Measurements from ENCODE around the gene ZNF511.

DNA sequence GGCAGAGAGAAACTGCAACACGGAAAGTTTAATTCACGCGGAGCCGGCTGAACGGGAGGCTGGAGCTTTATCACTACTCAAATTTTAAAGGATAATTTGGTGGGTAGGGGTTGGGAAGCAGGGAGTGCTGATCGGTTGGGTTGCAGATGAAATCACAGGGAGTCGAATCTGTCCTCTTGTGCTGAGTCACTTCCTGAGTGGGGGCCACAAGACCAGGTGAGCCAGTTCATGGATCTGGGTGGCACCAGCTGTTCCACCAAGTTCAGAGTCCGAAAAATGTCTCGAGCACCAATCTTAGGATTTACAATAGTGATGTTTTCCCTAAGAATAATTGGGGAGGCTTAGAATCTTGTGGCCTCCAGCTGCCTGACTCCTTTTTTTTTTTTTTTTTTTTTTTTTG is 34.8 kb downstream of the ZNF511 start:
- TF ChIP-seq, protein P1, sequence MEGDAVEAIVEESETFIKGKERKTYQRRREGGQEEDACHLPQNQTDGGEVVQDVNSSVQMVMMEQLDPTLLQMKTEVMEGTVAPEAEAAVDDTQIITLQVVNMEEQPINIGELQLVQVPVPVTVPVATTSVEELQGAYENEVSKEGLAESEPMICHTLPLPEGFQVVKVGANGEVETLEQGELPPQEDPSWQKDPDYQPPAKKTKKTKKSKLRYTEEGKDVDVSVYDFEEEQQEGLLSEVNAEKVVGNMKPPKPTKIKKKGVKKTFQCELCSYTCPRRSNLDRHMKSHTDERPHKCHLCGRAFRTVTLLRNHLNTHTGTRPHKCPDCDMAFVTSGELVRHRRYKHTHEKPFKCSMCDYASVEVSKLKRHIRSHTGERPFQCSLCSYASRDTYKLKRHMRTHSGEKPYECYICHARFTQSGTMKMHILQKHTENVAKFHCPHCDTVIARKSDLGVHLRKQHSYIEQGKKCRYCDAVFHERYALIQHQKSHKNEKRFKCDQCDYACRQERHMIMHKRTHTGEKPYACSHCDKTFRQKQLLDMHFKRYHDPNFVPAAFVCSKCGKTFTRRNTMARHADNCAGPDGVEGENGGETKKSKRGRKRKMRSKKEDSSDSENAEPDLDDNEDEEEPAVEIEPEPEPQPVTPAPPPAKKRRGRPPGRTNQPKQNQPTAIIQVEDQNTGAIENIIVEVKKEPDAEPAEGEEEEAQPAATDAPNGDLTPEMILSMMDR (IDR thresholded peaks at IDR 0.05) = no peak
- TF ChIP-seq POLR2A (IDR thresholded peaks at IDR 0.05) (no peak), POLR2AphosphoS5 (IDR thresholded peaks at IDR 0.05; ENCODE audit: insufficient read depth in 1 of 2, low read depth in 1 of 2) (no peak)
